Hematopoietic multipotent progenitor cell treated with erythropoietin and hydrocortisone succinate and interleukin-3 and kit ligand, for 15 days (in vitro differentiated cells): ENCODE measurements around the gene INIP.

Source experiments
- DNase-seq: peaks from one replicate; pipeline ENCODE4 v3.0.0-alpha.2; 2015; ENCODE audit warnings: low spot score

Gene INIP, protein sequence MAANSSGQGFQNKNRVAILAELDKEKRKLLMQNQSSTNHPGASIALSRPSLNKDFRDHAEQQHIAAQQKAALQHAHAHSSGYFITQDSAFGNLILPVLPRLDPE

GRCh38 chr9:112717661-112718331 lies at the start of gene INIP:
Gene INIP, minus strand, starts transcription at chr9:112718117. Its CDS starts 1,632 bp downstream, at chr9:112716485.
- DNase-seq, result peak; percentile 96

DNA sequence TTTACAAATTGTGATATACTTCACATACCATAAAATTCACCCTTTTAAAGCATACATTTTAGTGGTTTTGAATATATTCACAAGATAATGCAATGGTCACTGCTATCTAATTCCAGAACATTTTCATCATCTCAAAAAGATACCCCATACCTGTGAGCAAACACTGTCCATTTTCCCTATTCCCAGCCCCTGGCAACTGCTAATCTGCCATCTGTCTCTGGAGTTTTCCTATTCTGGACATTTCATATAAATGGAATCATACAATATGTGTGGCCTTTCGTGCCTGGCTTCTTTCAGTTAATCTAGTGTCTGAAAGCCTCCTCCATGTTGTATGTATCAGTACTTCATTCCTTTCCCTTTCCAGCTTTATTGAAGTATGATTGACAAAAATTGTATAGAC lies 47.4 kb upstream of the INIP start:
- DNase-seq, result no peak

GRCh38 chr9:112764837-112765236 lies 46.9 kb upstream of the INIP start:
- no peak for DNase-seq

DNA sequence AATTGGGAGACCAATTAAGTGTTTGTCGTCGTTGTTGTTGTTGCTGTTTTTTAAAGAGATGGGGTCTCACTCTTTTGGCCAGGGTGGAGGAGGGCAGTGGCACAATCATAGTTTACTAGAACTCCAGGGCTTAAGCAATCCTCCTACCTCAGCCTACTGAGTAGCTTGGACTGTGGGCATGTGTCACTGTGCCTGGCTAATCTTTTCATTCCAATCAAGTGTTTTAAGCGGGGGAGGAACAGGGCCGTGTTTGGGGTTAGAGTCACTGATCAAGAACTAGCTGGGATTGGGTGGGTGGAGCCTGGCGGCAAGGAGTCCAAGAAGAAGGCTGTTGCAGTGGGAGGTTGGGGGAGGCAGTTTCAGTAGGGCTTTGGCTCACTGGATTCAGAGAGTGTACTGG lies 46.4 kb upstream of the INIP start:
- DNase-seq, result no peak

- DNase-seq, result no peak
Observed at GRCh38 chr9:112762726-112763518, 45.0 kb upstream of the INIP start.

- no peak for DNase-seq
Observed at GRCh38 chr9:112761912-112762655, 44.2 kb upstream of the INIP start.

- no peak for DNase-seq
Observed at GRCh38 chr9:112760821-112761220, 42.9 kb upstream of the INIP start.

- no peak for DNase-seq
Observed at GRCh38 chr9:112757940-112758339, 40.0 kb upstream of the INIP start.

DNA sequence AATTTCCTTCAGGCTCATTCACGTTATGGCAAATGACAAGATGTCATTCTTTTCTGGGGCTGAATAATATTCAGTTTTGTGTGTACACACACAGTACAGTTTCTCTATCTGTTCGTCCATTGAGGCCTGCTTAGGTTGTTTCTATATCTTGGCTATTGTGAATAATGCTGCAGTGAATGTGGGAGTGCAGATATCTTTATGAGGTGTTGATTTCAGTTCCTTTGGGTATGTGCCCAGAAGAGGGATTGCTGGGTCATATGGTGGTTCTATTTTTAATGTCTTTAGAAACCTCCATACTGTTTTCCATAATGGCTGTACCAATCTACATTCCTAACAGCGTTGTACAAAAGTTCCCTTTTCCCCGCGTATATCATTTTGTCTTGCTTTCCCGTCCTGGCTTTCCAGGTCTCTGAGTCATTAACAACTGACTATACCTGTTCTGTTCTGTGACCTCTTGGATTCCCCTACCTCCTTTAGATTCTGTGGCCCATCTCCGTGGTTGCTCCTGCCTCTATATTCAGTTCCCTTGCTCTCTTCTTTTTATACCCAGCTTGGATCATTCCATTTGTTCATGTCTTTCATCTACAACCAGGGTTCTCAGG lies 39.5 kb upstream of the INIP start:
- DNase-seq, result no peak

DNA sequence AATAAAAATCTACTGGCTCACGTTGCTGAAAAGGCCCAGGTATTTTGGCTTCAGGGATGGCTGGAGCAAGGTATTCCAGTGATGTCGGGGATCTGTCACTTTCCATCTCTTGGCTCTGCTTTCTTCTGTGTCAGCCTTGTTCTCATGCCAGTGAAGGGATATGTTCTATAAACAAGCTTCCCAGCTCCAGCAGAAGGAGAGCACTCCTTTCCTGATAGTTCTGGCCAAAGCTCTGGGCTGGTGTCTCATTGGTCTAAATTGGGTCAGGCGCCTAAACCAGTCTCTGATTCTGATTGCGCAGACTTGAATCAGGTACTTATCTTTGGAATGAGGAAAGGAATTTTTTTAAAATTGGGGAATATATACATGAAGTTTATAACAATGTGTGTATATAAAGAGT lies 37.8 kb upstream of the INIP start:
- no peak for DNase-seq

DNA sequence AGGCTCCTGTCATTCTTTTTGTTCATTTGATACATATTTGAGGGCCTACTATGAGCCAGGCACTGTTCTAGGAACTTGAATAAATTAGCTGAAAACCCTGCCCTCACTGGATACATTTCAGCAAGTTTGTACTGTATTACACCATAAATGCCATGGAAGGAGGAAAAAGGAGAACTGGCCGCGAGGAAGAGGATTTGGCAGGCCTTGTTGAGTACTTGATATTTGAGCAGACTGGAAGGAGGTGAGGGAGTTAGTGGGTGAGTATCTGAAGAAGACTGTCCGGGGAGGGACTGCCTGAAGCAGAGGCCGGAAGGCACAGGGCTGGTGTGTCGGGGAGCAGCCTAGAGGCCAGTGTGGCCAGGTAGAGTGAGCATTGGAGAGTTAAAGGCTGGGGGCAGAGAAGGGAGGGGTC lies 37.1 kb upstream of the INIP start:
- DNase-seq, result no peak

GRCh38 chr9:112754578-112754977 lies 36.7 kb upstream of the INIP start:
- DNase-seq, result no peak

GRCh38 chr9:112753725-112754124 lies 35.8 kb upstream of the INIP start:
- DNase-seq, result no peak

DNA sequence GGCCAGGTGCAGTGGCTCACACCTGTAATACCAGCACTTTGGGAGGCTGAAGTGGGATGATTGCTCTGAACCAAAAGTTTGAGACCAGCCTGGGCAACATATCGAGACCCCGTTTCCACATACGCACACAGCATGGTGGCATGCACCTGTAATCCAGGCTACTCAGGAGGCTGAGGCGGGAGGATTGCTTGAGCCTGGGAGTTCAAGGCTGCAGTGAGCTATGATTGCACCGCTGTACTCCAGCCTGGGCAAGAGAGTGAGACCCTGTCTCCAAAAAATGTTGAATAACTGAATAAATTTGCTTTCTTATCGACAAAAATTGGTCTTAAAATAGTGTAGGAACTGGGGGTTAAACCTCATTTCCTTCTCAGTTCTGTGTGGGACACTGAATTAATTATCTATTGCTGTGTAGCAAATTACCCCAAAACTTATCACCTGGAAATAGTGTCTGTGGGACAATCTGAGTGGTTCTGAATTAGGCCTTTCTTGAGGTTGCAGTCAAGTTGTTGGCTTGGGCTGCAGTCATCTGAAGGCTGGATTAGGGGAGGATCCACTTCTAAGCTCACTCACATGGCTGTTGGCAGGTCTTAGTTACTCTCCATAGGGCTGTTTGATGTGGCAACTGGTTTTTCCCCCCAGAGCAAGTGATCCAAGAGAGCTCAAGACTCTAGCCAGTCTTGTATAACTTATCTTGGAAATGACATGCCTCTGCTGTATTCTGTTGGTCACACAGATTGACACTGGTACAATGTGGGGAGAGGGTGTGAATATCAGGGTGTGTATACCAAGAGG lies 34.6 kb upstream of the INIP start:
- DNase-seq, result no peak

DNA sequence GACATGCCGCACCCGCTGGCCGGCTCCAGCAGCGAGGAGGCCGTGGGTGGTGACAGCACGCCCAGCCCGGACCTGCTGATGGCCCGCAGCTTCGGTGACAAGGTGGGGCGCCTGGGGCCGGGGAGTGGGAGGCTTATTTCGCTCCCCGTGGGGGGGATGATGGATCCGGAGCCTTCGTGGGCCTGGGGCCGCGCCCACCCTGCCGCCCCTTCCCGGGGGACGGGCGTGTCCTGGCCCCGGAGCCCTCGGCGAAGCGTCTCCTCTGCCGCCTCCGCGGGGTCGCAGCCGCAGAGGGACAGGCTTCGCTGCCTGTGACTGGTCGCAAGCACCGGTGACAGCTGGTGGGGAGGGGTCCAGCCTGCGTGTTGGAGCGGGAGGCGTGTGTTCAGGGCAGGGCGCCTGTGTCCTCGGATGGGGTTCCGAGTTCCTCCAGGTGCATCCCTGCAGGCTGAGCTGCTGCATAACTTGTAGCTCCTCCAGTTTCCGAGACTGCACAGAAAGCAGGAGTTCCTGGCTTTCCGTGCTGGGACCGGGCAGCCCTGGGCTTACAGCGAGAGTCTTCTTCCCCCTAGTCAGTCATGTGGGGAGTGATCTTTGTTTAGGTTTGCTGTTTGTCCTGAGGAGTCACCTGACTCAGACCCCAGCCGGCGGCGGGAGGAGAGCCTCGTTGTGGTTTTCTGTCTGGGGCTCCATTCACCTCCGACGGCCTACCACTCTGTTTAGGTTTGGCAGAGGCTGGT lies 33.3 kb upstream of the INIP start:
- DNase-seq, result no peak

DNA sequence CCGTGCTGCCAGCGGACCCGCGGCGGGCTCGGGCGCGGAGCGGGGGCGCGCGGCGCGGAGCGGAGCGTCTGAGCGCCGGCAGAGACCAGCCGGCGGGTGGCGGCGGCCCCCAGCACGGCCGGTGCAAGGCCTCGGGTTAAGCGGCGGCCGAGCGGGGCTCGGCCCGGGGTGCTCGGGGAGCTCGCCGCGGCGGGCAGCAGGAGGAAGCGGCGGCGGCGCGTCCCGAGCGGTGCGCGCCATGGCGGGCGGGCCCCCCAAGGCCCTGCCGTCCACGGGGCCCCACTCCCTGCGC lies 32.8 kb upstream of the INIP start:
- DNase-seq, result no peak

GRCh38 chr9:112750016-112750763 lies 32.3 kb upstream of the INIP start, which contains the start of gene SNX30:
Gene SNX30, plus strand, starts transcription at chr9:112750760. Its CDS starts 242 bp downstream, at chr9:112751002.
- peak; percentile 84 for DNase-seq

DNA sequence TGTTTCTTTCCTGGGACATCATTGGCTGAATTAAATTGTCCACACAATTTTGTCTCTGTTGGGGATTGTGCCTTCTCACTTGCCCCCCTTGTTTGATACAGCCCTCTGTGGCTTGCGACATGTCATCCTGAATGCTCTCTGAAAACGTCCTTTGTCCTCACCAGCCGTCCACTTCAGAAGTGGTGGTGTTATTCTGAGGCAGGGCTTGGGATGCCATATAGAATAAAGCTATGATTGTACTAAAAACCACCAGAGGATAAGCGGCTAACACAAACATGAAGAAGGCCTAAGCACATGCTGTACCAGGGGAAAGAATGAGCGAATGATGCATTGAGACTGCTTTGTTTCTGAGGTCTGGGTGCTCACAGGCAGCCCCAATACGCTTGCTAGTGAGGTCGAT lies 29.2 kb upstream of the INIP start:
- DNase-seq, result no peak

DNA sequence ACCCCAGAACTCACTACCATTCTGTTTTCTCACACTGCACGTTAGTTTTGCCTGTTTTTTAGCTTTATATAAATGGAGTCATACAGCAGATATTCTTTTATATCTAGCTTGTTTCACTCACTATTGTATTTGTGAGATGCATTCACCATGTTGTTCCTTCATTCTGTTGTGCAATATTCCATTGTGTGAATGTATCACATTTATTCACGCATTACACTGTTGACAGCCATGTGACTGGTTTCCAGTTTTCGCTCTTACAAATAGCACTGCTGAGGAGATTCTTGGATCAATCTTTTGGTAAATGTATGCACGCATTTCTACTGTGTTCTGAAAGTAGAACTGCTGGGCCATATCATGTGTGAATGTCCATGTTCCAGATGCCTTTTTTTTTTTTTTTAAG lies 26.3 kb upstream of the INIP start:
- DNase-seq, result no peak

DNA sequence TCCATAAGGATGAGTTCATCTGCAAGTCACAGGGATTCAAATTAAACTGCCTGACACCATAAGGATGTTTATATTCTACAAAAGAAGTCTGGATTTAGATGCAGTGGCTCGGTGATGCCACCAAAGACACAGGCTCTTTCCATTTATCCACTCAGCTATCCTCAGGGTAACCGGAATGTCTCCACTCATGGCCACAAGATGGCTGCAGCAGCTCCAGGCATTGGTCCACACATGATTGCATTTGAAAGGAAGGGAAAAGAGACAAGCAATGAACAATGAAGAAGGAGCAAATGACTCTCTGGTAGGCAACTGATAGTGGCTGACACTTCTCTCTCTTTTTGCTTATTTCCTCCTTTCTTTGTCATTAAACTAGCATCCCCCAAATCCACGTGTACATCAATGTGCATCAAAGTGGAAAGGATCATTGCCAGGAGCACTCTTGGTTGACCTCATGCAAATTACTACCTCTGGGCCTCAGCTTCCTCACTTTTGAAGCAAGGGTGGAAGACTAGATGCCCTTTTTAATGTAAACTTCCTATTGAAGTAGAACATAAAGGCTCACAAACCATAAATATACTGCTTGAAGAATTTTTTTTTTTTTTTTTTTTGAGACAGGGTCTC lies 25.4 kb upstream of the INIP start:
- DNase-seq, result no peak
